ENCODE results near the gene ELFN2.

GRCh38 chr22:37342065-37342464 is 85.2 kb downstream of the ELFN2 start:
- TF ChIP-seq CTCF (IDR thresholded peaks at IDR 0.05) (no peak), POLR2A (IDR thresholded peaks at IDR 0.05) (no peak), POLR2AphosphoS5 (IDR thresholded peaks at IDR 0.05) (no peak)

All from prostate gland (tissue), 2 donors.